T-helper 1 cell treated with Interleukin-12 subunit alpha and Interleukin-12 subunit beta and Interleukin-4 antibody, amounts not matched to agents 30 μg/mL and 1 μg/mL, for 36 hours (primary cell): ENCODE results near the gene INCENP.

Source experiments
- H3K27ac Mint-ChIP-seq: one replicate; pipeline ENCODE4 v1.8.0; 2021; ENCODE audit warnings: mild to moderate bottlenecking, mixed read lengths
- H3K27me3 Mint-ChIP-seq: one replicate; pipeline ENCODE4 v1.8.0; 2021; ENCODE audit warnings: low read depth, mixed read lengths
- H3K36me3 Mint-ChIP-seq: one replicate; pipeline ENCODE4 v1.8.0; 2021; ENCODE audit warnings: low read depth, mixed read lengths
- H3K4me1 Mint-ChIP-seq: one replicate; pipeline ENCODE4 v1.8.0; 2021; ENCODE audit warnings: low read depth, mixed read lengths
- H3K4me3 Mint-ChIP-seq: one replicate; pipeline ENCODE4 v1.8.0; 2021; ENCODE audit warnings: mild to moderate bottlenecking, moderate library complexity, mixed read lengths
- H3K9me3 Mint-ChIP-seq: one replicate; pipeline ENCODE4 v1.8.0; 2021; ENCODE audit warnings: mixed read lengths

Gene INCENP

DNA sequence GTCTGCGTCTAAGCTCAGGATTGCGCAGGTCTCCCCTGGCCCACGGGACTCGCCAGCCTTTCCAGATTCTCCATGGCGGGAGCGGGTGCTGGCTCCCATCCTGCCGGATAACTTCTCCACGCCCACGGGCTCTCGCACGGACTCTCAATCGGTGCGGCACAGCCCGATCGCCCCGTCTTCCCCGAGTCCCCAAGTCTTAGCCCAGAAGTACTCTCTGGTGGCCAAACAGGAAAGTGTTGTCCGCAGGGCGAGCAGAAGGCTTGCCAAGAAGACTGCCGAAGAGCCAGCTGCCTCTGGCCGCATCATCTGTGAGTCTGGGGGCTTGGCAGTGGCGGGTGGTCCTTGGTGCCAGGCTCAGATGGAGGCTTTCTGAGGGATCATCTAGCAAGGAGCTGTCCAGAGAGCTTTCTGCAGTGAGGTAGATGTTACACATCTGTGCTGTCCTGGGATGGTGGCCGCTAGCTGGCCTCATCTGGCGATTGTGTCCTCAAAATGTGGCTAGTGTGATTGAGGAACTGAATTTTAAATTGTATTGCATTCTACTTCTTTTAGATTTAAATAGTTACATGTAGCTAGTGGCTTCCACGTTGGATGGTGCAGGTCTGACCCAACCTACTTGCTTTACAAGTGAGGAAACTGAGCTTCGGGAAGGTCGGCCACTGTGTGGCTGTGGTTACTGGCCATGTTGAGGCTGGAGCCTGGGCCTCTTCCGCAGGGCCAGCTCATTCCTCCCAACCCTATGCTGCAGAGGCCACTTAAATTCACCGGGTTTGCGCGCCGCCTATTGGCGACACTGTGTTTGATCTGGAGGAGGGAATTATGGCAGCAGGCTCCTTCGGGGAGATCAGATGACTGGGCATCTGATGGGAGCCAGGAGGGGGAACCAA, 6.7 kb downstream of the INCENP start:
- peaks cover 38% of the 10 kb centered on the region for H3K36me3 Mint-ChIP-seq
- H3K4me1 Mint-ChIP-seq = peaks cover 37% of the 10 kb centered on the region
- no peak overlapping the region for H3K4me3 Mint-ChIP-seq
- H3K27me3 Mint-ChIP-seq = no peaks in the 10 kb centered on the region
- H3K27ac Mint-ChIP-seq = no peak overlapping the region
- H3K9me3 Mint-ChIP-seq = no peaks in the 10 kb centered on the region

DNA sequence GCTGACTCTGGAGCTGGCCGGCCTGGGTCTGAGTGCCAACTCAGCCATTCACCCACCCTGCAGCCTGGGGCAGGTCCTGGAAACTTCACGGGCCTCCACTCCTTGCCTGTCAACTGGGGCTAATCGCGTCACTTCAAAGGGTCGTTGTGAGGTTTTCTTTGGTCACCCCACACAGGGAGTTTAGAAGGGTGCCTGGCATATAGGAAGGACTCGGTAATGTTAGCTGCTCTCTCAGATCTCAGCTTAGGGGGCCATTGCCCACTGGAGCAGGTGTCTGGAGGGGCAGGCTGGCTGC, 7.3 kb downstream of the INCENP start:
- no peak overlapping the region for H3K4me3 Mint-ChIP-seq
- H3K4me1 Mint-ChIP-seq = peaks cover 31% of the 10 kb centered on the region
- H3K27me3 Mint-ChIP-seq = no peaks in the 10 kb centered on the region
- H3K9me3 Mint-ChIP-seq = no peaks in the 10 kb centered on the region
- H3K27ac Mint-ChIP-seq = peak overlapping the region; percentile 8
- H3K36me3 Mint-ChIP-seq = peaks cover 39% of the 10 kb centered on the region

DNA sequence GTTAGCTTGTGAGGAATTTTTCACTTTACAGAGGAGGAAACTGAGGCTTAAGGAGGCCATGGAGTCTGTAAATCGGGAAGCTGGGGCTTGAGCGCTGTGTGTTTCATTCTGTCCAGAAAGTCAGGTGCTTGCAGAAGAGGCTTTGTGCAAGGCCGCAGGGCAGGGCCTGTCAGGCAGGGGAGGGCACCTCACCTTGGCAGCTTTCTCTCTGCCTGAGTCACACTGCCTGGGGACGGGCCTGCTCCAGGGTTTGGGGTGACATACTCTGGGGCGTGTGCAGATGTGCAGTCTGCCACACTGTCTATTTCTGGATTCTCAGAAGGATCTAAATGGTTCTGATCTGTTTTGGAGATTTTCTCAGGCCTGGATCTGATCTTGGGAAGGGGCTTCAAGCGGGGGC, 8.4 kb downstream of the INCENP start:
- Mint-ChIP-seq H3K27me3 (no peaks in the 10 kb centered on the region), H3K4me3 (no peak overlapping the region), H3K36me3 (peaks cover 43% of the 10 kb centered on the region), H3K9me3 (no peaks in the 10 kb centered on the region), H3K4me1 (peaks cover 25% of the 10 kb centered on the region), H3K27ac (no peak overlapping the region)

DNA sequence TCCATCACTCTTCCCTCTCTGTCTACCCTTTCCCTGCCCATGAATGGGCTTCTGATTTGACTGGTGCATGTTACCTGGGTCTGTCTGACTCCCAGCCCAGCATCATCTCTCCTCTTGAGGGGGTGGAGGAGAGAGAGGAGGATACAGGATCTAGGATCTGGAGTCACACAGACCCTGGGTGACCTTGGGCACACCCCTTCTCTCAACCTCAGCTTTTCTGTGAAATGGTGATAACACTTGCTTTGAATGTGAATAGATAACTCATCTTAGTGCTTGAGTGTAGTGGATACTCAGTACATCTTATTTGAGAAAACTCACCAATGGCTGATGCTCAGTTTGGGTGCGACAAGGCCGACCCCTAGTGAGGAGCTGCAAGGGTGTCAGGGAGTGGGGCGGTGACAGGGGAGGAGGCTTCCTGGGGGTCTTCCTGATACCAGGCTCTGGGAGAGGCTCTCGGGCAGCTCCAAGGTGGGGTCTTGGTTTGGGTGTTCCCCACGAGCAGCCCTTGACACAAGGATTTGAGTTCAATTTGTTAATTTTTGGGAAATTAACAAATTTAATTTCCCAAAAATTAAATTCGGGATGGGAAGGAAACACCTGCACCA, 9.0 kb downstream of the INCENP start:
- Mint-ChIP-seq H3K36me3 (peaks cover 40% of the 10 kb centered on the region), H3K27me3 (no peaks in the 10 kb centered on the region), H3K9me3 (no peaks in the 10 kb centered on the region), H3K4me1 (peaks cover 22% of the 10 kb centered on the region), H3K4me3 (no peak overlapping the region), H3K27ac (no peak overlapping the region)

DNA sequence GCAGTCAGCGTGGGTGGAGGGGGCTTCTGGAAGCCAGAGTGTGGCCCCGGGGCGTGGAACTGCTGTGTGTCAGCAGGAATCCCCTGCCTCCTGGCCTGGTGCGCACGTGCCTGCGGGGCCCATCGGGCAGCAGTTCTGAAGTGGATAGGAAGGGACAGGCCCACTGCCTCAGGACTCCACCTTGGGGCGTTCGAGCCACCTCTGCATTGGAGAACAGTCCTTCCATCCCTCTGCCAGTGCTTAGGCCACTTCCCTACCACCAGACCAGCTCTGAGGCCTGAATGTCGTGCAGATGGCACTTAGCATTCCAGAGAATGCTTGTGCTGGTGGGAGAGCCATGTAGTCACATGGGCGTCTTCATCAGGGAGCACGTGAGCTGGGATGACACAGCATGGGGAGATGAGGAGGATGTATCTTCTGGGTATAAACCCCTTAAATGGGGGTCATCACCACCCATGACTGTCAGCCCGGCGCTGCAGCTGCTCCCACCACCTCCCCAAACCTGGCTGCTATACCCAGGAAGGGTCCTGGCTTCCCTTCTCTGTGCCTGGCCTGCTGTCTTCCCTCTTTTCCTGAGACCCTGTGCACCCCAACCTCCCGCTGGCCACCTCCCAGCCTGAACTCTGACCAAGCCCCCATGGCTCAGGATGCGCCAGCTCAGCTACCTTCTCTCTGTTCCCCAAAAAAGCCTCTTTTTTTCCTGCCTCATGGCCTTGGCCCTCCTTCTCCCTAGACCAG, 9.7 kb downstream of the INCENP start:
- H3K4me3 Mint-ChIP-seq = no peak overlapping the region
- no peaks in the 10 kb centered on the region for H3K9me3 Mint-ChIP-seq
- H3K27me3 Mint-ChIP-seq = no peaks in the 10 kb centered on the region
- H3K27ac Mint-ChIP-seq = no peak overlapping the region
- H3K4me1 Mint-ChIP-seq = peaks cover 22% of the 10 kb centered on the region
- peaks cover 39% of the 10 kb centered on the region for H3K36me3 Mint-ChIP-seq

DNA sequence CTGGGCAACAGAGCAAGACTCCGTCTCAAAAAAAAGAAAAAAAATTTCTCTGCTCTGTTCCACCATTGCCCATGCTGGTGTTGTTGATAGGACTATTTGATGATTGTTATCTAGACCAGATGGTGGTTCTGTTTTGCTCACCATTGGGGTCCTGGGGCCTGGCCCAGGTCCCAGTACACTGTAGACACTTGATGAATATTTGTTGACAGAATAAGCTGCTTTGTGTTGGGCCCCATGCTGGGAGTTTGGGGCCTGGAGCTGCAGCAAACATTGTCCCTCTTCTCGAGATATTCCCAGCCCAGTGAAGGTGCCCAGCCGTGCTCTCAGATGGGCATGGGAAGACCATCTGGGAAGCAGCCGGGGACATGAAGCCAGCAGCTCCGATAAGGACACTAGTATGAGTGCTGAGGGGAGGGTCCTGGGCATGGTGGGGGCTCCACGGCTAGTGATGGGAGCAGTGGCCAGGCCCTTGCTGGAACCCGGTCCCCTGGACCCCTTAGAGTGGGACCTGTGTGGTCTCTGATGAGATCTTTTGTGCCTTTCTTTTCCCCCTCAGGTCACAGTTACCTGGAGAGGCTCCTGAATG, 13.6 kb downstream of the INCENP start:
- peaks cover 19% of the 10 kb centered on the region for H3K36me3 Mint-ChIP-seq
- no peaks in the 10 kb centered on the region for H3K27me3 Mint-ChIP-seq
- no peak overlapping the region for H3K27ac Mint-ChIP-seq
- H3K4me3 Mint-ChIP-seq = no peak overlapping the region
- H3K4me1 Mint-ChIP-seq = peaks cover 14% of the 10 kb centered on the region
- H3K9me3 Mint-ChIP-seq = no peaks in the 10 kb centered on the region

DNA sequence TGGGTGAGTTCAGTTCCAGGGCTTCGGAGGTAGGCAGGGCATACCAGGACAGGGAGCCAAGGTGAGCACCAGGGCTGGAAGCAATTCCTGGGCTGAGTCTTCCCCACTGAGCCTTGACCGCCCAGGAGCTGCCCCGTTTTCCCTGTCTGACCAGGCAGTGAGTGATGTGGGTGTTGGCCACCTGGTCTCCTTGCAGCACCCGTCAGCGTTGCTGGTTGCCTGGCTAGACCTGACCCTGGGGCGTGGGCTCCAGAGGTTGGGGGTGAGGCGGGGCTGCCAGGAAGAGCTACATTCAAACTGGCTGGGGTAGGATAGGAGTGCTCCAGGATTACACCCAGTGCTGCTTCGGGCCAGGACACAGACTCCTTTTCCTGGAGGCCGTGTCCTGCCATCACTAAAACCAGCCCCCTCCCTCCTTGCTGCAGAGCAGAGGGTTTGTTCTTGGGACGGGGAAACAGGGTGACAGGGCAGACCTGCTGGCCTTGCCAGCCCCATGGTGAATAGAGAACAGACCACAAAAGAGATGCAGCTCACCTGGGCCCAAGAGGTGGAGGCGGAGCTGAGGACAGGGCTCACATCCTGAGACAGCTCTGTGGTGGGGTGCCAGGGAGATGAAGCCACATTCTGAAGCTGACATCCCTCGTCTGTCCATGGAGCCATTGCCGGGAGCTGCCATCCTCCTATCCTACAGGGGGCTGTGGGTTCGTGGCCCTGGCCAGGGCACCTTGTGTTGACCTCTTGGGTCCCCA, 14.2 kb downstream of the INCENP start:
- Mint-ChIP-seq H3K27ac (no peak overlapping the region), H3K9me3 (no peaks in the 10 kb centered on the region), H3K4me3 (no peak overlapping the region), H3K36me3 (peaks cover 19% of the 10 kb centered on the region), H3K4me1 (peaks cover 9% of the 10 kb centered on the region), H3K27me3 (no peaks in the 10 kb centered on the region)

DNA sequence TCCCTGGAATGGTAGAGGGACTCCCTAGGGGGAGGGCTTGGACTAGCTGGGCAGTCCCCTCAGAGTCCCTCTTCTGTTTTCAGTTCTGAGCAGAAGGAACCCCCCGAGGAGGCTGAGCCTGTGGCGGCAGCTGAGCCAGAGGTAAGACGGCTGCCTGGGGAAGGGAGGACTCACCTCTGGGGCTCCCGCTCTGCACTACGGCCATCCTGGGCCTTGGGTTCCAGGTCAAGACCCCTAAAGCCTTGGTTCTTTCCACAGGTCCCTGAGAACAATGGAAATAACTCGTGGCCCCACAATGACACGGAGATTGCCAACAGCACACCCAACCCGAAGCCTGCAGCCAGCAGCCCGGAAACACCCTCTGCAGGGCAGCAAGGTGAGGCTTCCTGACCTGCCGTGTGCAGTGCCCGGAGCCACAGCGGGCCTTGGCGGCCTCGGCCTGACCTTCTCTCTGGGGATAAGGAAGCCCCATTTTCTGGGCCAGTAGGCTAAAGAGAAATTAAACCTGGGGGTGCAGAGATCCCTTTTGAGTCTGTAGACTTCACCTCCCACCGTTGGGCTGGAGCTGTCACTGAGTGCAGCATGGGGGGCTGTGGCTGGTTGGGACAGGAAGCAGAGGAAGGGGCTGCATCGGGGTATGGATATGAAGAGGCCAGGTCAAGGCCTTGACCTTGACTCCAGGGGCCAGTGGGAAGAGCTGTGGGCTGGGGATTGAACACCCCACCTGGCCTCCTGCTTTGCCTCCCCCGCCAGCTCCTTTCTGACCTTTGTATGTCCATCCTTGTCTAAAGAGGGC, 15.0 kb downstream of the INCENP start:
- Mint-ChIP-seq H3K9me3 (no peaks in the 10 kb centered on the region), H3K4me3 (no peak overlapping the region), H3K4me1 (peaks cover 8% of the 10 kb centered on the region), H3K36me3 (peaks cover 21% of the 10 kb centered on the region), H3K27ac (no peak overlapping the region), H3K27me3 (no peaks in the 10 kb centered on the region)

DNA sequence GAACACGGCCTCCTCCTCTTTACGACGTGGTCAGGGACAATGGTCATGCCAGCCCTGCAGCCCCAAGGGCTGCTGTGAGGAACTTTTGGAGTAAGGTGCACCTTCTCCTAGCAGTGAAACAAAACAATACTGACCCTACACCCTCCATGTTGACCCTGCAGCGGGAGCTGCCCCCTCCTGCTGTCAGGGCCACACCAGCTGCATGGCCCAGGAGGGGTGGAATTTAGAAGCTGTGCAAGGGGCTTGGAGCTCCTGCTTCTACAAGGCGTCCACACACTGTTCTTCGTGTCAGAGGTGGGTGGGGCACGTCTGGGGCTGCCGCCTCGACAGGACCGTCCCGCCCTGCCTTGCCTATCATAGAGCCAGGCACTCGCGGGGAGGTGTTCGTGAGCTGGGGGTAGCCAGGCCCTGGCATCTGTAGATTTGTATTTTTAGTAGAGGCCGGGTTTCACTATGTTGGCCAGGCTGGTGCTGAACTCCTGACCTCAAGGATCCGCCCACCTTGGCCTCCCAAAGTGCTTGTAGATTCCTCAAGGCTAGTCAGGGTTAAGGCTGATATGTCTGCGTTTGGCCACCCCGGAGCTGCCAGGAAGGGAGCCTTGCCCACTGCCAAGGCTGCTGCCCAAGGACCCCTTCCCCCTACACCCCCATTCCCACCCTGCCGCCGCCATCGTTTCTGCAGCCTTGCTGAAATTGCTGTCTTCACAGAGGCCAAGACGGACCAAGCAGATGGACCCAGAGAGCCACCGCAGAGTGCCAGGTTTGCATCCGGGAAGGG, 15.9 kb downstream of the INCENP start:
- Mint-ChIP-seq H3K36me3 (peaks cover 21% of the 10 kb centered on the region), H3K27ac (no peak overlapping the region), H3K4me3 (no peak overlapping the region)

DNA sequence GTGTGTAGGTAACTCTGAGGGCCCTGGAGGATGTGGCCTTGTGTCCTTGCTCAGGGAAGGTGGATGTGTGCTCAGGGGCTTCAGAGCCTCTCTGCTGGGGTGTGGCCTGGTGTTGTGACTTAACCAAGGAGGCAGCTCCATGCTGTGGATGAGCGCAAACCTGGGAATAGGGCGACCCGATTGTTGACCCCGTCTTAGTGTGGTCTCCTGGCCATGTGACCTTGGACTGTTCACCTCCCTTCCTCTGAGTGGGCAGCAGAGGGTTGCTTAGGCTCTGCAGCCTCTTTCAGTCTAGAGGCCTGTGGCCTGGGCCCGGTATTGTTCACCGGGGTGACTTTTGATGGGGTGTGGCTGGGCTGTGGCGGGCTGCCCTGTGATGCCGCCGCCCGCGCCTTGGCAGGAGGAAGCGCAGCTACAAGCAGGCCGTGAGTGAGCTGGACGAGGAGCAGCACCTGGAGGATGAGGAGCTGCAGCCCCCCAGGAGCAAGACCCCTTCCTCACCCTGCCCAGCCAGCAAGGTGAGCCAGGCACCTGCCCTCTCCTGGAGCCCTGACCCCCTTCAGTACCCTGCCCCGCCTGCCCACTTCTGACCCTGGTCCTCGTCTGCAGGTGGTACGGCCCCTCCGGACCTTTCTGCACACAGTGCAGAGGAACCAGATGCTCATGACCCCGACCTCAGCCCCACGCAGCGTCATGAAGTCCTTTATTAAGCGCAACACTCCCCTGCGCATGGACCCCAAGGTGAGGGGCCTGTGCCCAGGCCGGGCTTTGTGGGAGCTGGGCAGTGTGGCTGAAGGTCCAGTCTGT, 16.7 kb downstream of the INCENP start:
- no peaks in the 10 kb centered on the region for H3K4me1 Mint-ChIP-seq
- no peaks in the 10 kb centered on the region for H3K9me3 Mint-ChIP-seq
- no peaks in the 10 kb centered on the region for H3K27me3 Mint-ChIP-seq
- peaks cover 21% of the 10 kb centered on the region for H3K36me3 Mint-ChIP-seq
- no peak overlapping the region for H3K27ac Mint-ChIP-seq
- no peak overlapping the region for H3K4me3 Mint-ChIP-seq

More for the DNA sequence above, 15.9 kb downstream of the INCENP start:
- H3K4me1 Mint-ChIP-seq = peaks cover 3% of the 10 kb centered on the region
- no peaks in the 10 kb centered on the region for H3K9me3 Mint-ChIP-seq
- no peaks in the 10 kb centered on the region for H3K27me3 Mint-ChIP-seq

DNA sequence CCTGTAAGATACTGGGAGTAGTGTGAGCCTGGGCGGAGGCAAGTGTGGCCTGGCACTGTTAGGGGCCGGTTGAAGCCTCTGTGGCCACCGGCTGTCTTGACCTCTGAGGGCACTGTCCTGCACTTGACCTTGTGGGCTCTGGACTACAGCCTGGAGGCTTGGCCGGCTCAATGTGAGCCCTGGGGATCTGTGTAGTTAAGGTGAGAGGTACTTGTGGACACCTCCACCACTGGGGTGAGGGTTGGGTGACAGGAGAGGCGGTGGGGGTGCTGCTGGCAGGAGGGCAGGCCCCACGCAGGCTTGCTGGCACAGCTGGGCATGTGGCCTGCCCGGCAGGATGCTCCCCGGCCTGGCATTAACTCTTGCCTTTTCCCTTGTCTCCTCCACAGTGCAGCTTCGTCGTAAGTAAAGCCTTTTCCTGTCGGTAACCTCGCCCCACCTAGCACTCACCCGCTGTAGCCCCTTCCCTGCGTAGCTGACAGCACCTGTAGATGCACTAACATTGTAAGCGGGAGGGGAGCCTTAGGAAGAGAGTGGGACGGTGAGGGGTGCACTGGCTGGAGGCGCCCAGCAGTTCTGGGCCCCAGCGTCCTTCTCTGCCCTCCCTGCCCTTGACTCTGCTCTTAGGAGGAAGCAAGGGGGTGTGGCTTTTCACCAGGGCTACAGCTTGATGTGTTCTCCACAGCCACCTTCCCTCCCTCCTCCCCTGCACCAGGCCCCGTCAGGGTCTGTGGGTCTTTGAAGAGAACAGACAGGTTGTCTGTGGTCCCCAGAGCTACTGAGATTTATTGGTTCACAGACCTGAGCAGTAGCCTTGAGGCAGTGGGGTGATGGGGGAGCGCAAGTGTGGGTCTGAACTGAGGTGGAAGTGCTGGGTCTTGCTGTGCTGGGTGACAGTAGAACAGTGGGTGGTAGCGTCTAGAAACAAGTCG, 17.6 kb downstream of the INCENP start:
- Mint-ChIP-seq H3K4me1 (no peaks in the 10 kb centered on the region), H3K9me3 (no peaks in the 10 kb centered on the region), H3K27me3 (no peaks in the 10 kb centered on the region), H3K36me3 (peaks cover 25% of the 10 kb centered on the region), H3K27ac (no peak overlapping the region), H3K4me3 (no peak overlapping the region)

DNA sequence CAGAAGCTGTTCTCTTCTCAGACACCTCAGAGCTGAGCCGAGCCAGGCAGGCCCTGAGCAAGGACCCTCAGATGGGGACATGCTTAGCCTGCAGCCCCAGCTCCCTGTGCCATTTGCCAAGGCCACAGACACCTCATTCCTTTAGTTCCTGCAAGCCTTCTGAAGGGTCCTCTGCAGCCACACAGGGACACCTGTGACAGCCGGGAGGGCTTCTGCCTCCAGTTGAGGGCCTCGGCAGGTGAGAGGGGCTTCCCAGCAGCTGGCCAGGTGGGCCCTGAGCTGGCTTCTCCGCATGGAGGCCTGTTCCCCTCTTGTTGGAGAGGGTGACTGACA, 18.2 kb downstream of the INCENP start:
- Mint-ChIP-seq H3K27ac (no peak overlapping the region), H3K27me3 (no peaks in the 10 kb centered on the region), H3K9me3 (no peaks in the 10 kb centered on the region), H3K4me3 (no peak overlapping the region), H3K36me3 (peaks cover 24% of the 10 kb centered on the region), H3K4me1 (no peaks in the 10 kb centered on the region)
